Lower leg skin (tissue), 4 donors: ENCODE data around the gene LIPF. TPM values are rescaled to one million over a fixed set of nuclear protein-coding genes. Genes with fewer than 3 reads are reported as not detected.

Source experiments
- DNase-seq, 2 donors: peaks; one replicate each; pipeline ENCODE4 v3.0.0-alpha.2; 2019; ENCODE audit warnings: low spot score in 2 of 2
- H3K4me3 ChIP-seq: fragments of 200-600 bp; sonication (generic); 2 replicates; pipeline ENCODE4 v1.5.1; 2017; ENCODE audit warnings: mild to moderate bottlenecking, low read depth; ENCODE audit not compliant: poor library complexity, severe bottlenecking
- CTCF ChIP-seq, 3 donors: fragments of 450-650 bp; IDR thresholded peaks; one replicate each; pipeline ENCODE4 v1.5.1; 2016; ENCODE audit warnings: antibody characterized with exemption in 3 of 3, mild to moderate bottlenecking in 3 of 3, moderate library complexity in 2 of 3
- POLR2A ChIP-seq, 2 donors: fragments of 450-650 bp; IDR thresholded peaks; one replicate each; pipeline ENCODE4 v1.6.1; 2016 to 2017; ENCODE audit warnings: antibody characterized with exemption in 2 of 2, mild to moderate bottlenecking in 1 of 2, moderate library complexity in 1 of 2
- WGBS, 2 donors: methylation state at CpG; one replicate each; pipeline ENCODE4 v1.1.5; 2018; 5-methylcytosine and 5-hydroxymethylcytosine counted together
- intact Hi-C: fragments of 100-400 bp; cut with DNase I; formaldehyde crosslinking; loops from one replicate; pipeline ENCODE4 v1.15.0; 2023; ENCODE audit warnings: low total_unique reads
- total RNA-seq, 4 donors: library from RNA; depleted of rRNA; stranded (reverse); fragments of >200 nt; gene quantifications; one replicate each; pipeline ENCODE4 v1.1.0, GENCODE V29; 2016

The LIPF gene, protein sequence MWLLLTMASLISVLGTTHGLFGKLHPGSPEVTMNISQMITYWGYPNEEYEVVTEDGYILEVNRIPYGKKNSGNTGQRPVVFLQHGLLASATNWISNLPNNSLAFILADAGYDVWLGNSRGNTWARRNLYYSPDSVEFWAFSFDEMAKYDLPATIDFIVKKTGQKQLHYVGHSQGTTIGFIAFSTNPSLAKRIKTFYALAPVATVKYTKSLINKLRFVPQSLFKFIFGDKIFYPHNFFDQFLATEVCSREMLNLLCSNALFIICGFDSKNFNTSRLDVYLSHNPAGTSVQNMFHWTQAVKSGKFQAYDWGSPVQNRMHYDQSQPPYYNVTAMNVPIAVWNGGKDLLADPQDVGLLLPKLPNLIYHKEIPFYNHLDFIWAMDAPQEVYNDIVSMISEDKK
- not detected for total RNA-seq

DNA sequence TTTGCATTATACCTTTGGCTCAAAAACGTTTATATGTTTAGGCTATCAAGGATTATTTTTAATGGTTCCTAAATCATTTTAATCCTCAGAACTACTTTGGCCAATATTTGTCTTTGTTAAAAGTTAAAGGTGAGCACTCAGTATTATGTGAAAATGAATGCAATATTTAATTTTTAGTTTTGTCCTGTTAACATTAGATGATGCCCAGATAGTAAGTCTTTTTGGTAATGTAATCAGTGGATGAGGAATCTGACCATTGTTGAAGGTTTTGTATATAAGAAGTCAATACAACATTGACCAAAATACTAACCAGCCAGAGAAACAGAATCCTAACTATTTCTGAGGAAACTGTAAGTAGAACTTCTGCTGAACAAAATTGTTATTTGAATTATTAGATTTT, at the start of gene LIPF:
Gene LIPF, plus strand, starts transcription at position 301 of the 400 bp plus-strand sequence. CDS start 2,856 bp downstream, outside the sequence.
- WGBS, 2 donors, result 29 to 39% methylated on average over 1 of the region's 1 CpG
- DNase-seq, result no peak
- no peak within 1 kb of the TSS for H3K4me3 ChIP-seq
- intact Hi-C loops, result no loop called here
- TF ChIP-seq POLR2A (IDR thresholded peaks at IDR 0.05), result no peak
- TF ChIP-seq CTCF (IDR thresholded peaks at IDR 0.05), result no peak

GRCh38 chr10:88616250-88616977, 47.8 kb upstream of the LIPF start:
- no peak overlapping the region for H3K4me3 ChIP-seq
- no peak for DNase-seq
- intact Hi-C loops, result no loop called here
- WGBS, 2 donors, result 92% methylated on average over 18 of the region's 18 CpGs
- TF ChIP-seq POLR2A (IDR thresholded peaks at IDR 0.05) (no peak), CTCF (IDR thresholded peaks at IDR 0.05) (no peak)

- WGBS, 2 donors, result 73 to 81% methylated on average over 1 of the region's 1 CpG
- intact Hi-C loops, result no loop called here
- DNase-seq, result no peak
- H3K4me3 ChIP-seq, result no peak overlapping the region
- no peak for TF ChIP-seq POLR2A (IDR thresholded peaks at IDR 0.05)
Observed at GRCh38 chr10:88617772-88618300, 46.4 kb upstream of the LIPF start.

DNA sequence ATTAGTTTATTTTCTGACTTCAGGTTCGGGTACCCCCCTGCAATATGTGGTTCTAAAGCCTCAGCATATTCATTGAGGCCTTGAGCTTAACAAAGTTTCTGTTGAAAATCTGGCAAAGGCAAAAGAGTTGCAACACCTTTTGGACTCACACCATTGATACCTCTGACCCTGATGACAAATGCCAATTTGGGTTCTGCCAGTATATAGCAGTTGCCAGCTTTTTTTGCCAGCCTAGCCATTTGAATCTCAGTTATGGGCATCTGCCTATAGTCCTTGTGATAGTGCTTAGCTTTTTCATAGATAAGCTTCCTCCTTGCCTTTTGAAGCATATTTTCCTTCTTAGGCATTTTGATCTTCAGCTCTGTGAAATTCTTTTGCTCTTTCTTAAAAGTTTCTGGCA, 45.7 kb upstream of the LIPF start:
- no peak overlapping the region for H3K4me3 ChIP-seq
- no peak for DNase-seq
- TF ChIP-seq POLR2A (IDR thresholded peaks at IDR 0.05) (no peak), CTCF (IDR thresholded peaks at IDR 0.05) (no peak)
- WGBS, 2 donors, result 78 to 79% methylated on average over 1 of the region's 1 CpG
- intact Hi-C loops, result no loop called here

DNA sequence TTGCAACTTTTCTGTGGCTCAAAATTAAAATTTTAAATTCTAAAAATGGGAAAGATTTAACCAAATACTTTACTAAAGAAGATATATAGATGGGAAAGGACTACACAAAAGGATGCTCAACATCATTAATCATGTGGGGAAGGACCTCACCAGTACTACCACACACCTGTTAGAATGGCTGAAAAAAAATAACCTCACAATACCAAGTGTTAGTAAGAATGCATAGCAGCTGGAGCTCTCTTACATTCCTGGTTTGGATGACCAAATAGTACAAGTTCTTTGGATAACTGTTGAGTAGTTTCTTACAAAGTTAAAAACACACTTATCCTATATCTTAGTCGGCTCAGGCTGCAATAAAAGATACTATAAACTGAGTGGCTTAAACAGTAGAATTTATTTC, 43.8 kb upstream of the LIPF start:
- TF ChIP-seq CTCF (IDR thresholded peaks at IDR 0.05) (no peak), POLR2A (IDR thresholded peaks at IDR 0.05) (no peak)
- no peak for DNase-seq
- no peak overlapping the region for H3K4me3 ChIP-seq
- intact Hi-C loops, result no loop called here
- 88 to 90% methylated on average over 1 of the region's 1 CpG for WGBS, 2 donors

DNA sequence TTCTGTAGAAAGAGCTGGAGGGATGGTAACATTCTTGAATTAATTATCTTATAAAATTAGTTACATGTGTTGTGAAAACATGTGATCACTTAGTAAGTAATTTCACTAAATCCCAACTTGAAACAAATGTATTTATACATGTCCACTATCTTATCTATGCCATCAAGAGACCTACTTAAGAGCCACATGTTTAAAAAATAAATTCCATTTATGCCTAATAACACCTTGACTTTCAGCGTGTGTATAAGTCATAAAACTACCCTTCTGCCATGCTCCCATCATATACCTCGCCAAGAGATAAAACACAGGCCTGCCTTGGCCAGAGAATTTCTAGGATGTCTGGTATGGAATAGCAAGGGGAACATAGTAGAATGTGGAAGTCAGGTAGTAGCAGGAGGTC, 40.4 kb upstream of the LIPF start:
- WGBS, 2 donors, result 74 to 77% methylated on average over 2 of the region's 2 CpGs
- no peak for TF ChIP-seq CTCF (IDR thresholded peaks at IDR 0.05)
- TF ChIP-seq POLR2A (IDR thresholded peaks at IDR 0.05), result no peak
- intact Hi-C loops, result no loop called here
- DNase-seq, result no peak
- H3K4me3 ChIP-seq, result no peak overlapping the region
